Loucy (cell line): ENCODE data around the gene SLC19A1.
A peak's percentile ranks its signal among the peaks of the same experiment; 100 is the strongest.

Source experiments
- H2AFZ ChIP-seq: fragments of 200-600 bp; sonication (generic); 2 replicates; pipeline ENCODE4 v1.6.0; 2016; ENCODE audit warnings: antibody characterized with exemption, mild to moderate bottlenecking, low read length, moderate library complexity
- H3F3A ChIP-seq: fragments of 200-600 bp; 2 replicates; pipeline ENCODE4 v1.6.0; 2016; ENCODE audit warnings: antibody characterized with exemption, low read depth, mild to moderate bottlenecking
- H3K27me3 ChIP-seq: fragments of 200-600 bp; sonication (generic); 2 replicates; pipeline ENCODE4 v1.6.1; 2014; ENCODE audit warnings: low read length, mild to moderate bottlenecking; ENCODE audit not compliant: insufficient read depth, poor library complexity, severe bottlenecking
- H3K36me3 ChIP-seq: fragments of 200-600 bp; sonication (generic); 2 replicates; pipeline ENCODE4 v1.6.1; 2016; ENCODE audit warnings: low read length; ENCODE audit not compliant: insufficient read depth
- H3K4me1 ChIP-seq: fragments of 200-600 bp; sonication (generic); 2 replicates; pipeline ENCODE4 v1.5.1; 2014; ENCODE audit warnings: low read length, mild to moderate bottlenecking; ENCODE audit not compliant: insufficient read depth, poor library complexity, severe bottlenecking
- H3K4me2 ChIP-seq: fragments of 200-600 bp; sonication (generic); 2 replicates; pipeline ENCODE4 v1.6.0; 2014; ENCODE audit warnings: antibody characterized with exemption, low read length, low read depth, mild to moderate bottlenecking; ENCODE audit not compliant: poor library complexity, severe bottlenecking
- H3K4me3 ChIP-seq: fragments of 200-600 bp; sonication (generic); 2 replicates; pipeline ENCODE4 v1.5.1; 2014; ENCODE audit warnings: low read length, mild to moderate bottlenecking, mixed read lengths; ENCODE audit not compliant: poor library complexity, severe bottlenecking
- H3K79me2 ChIP-seq: fragments of 200-600 bp; sonication (generic); 2 replicates; pipeline ENCODE4 v1.6.1; 2014; ENCODE audit warnings: low read length; ENCODE audit not compliant: insufficient read depth
- H3K9ac ChIP-seq: fragments of 200-600 bp; sonication (generic); 2 replicates; pipeline ENCODE4 v1.6.0; 2014; ENCODE audit warnings: mild to moderate bottlenecking, low read depth, low read length, moderate library complexity; ENCODE audit not compliant: poor library complexity, severe bottlenecking
- H3K9me2 ChIP-seq: fragments of 200-600 bp; sonication (generic); replicated peaks from 2 replicates; pipeline ENCODE4 v1.6.1; 2016; ENCODE audit warnings: low read depth, low read length, mixed read lengths
- H3K9me3 ChIP-seq: fragments of 200-600 bp; sonication (generic); 2 replicates; pipeline ENCODE4 v1.6.1; 2014; ENCODE audit warnings: mild to moderate bottlenecking, antibody characterized with exemption, low read length, low read depth; ENCODE audit not compliant: insufficient read depth
- H4K20me1 ChIP-seq: fragments of 200-600 bp; sonication (generic); 2 replicates; pipeline ENCODE4 v1.6.0; 2014; ENCODE audit warnings: antibody characterized with exemption, low read length, mild to moderate bottlenecking; ENCODE audit not compliant: insufficient read depth, poor library complexity, severe bottlenecking
- CTCF ChIP-seq: fragments of 200-600 bp; sonication (generic); conservative IDR thresholded peaks from 2 replicates; pipeline ENCODE4 v1.5.1; 2014; ENCODE audit warnings: mild to moderate bottlenecking, antibody characterized with exemption, low read length
- EZH2phosphoT487 ChIP-seq: fragments of 200-600 bp; IDR thresholded peaks from 2 replicates; pipeline ENCODE4 v1.6.1; 2018; ENCODE audit warnings: antibody characterized with exemption, mild to moderate bottlenecking, moderate library complexity, borderline replicate concordance

SLC19A1 gene

GRCh38 chr21:45549626-45550463, 7.6 kb upstream of the SLC19A1 start:
- Histone ChIP-seq H3K36me3 (no peaks in the 10 kb centered on the region), H4K20me1 (no peaks in the 10 kb centered on the region), H3K9ac (peak overlapping the region; percentile 82), H3F3A (peaks cover 10% of the 10 kb centered on the region; the same call in 1 of the 2 replicates), H3K79me2 (no peaks in the 10 kb centered on the region), H2AFZ (peak overlapping the region; percentile 75), H3K4me1 (peaks cover 33% of the 10 kb centered on the region), H3K27me3 (no peaks in the 10 kb centered on the region), H3K4me3 (peak overlapping the region; percentile 71), H3K9me2 (no peaks in the 10 kb centered on the region), H3K9me3 (no peaks in the 10 kb centered on the region), H3K4me2 (peak overlapping the region; percentile 97)
- TF ChIP-seq EZH2phosphoT487 (no peak), CTCF (0 out of 2 replicates have a peak, but pooled peaks have one; percentile 18)

- no peaks in the 10 kb centered on the region for H3K9me2 ChIP-seq
- no peak overlapping the region for H2AFZ ChIP-seq
- H4K20me1 ChIP-seq = no peaks in the 10 kb centered on the region
- no peak overlapping the region for H3K4me3 ChIP-seq
- H3K4me2 ChIP-seq = no peak overlapping the region
- no peak overlapping the region for H3K9ac ChIP-seq
- peaks cover 10% of the 10 kb centered on the region; the same call in 1 of the 2 replicates for H3F3A ChIP-seq
- TF ChIP-seq EZH2phosphoT487 (no peak), CTCF (no peak)
- H3K79me2 ChIP-seq = no peaks in the 10 kb centered on the region
- H3K27me3 ChIP-seq = no peaks in the 10 kb centered on the region
- H3K9me3 ChIP-seq = no peaks in the 10 kb centered on the region
- no peaks in the 10 kb centered on the region for H3K36me3 ChIP-seq
- peaks cover 33% of the 10 kb centered on the region for H3K4me1 ChIP-seq
Observed at GRCh38 chr21:45548711-45549491, 6.7 kb upstream of the SLC19A1 start.

- Histone ChIP-seq H3K4me3 (no peak overlapping the region), H3K4me1 (peaks cover 37% of the 10 kb centered on the region), H3K9me2 (no peaks in the 10 kb centered on the region), H3K9me3 (no peaks in the 10 kb centered on the region), H3K79me2 (0 out of 2 replicates have a peak, but pooled peaks cover 4% of the 10 kb centered on the region), H3K9ac (no peak overlapping the region), H3K27me3 (no peaks in the 10 kb centered on the region), H4K20me1 (no peaks in the 10 kb centered on the region), H3K36me3 (no peaks in the 10 kb centered on the region), H3K4me2 (no peak overlapping the region), H2AFZ (no peak overlapping the region), H3F3A (peaks cover 10% of the 10 kb centered on the region; the same call in 1 of the 2 replicates)
- TF ChIP-seq EZH2phosphoT487 = no peak
- no peak for TF ChIP-seq CTCF
Observed at GRCh38 chr21:45547545-45547900, 5.3 kb upstream of the SLC19A1 start.
